Measurements from ENCODE around the gene GTF2H3.

The GTF2H3 gene

DNA sequence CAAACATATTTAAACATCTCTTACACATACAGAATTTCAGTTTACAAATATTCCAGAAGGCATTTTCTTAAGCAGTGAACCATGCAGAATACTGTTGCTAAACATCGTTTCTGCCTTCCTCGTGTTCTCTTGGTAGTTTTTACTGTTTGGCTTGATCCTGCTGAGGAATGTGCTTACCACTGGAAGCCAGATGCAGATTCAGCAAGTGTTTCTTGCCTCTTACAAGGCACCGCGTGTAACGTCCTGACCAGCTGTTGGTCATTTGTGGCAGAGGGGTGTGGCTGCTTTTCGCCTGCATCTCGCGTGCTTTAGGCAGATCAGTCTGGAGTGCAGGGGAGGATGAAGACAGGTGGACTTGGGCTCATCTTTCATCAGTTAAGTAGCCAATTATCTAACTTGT, 12.5 kb upstream of the GTF2H3 start:
- ATAC-seq: no peak
- TF ChIP-seq ESRRG (CRISPR knock-in tag; IDR thresholded peaks at IDR 0.05) (no peak), ZNF565 (CRISPR knock-in tag; conservative IDR thresholded peaks at IDR 0.05; ENCODE audit: low read depth) (no peak), SNAI2 (CRISPR knock-in tag; IDR thresholded peaks at IDR 0.05) (no peak)
- TF ChIP-seq, protein P1, sequence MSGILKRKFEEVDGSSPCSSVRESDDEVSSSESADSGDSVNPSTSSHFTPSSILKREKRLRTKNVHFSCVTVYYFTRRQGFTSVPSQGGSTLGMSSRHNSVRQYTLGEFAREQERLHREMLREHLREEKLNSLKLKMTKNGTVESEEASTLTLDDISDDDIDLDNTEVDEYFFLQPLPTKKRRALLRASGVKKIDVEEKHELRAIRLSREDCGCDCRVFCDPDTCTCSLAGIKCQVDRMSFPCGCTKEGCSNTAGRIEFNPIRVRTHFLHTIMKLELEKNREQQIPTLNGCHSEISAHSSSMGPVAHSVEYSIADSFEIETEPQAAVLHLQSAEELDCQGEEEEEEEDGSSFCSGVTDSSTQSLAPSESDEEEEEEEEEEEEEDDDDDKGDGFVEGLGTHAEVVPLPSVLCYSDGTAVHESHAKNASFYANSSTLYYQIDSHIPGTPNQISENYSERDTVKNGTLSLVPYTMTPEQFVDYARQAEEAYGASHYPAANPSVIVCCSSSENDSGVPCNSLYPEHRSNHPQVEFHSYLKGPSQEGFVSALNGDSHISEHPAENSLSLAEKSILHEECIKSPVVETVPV (CRISPR knock-in tag; IDR thresholded peaks at IDR 0.05): no peak

DNA sequence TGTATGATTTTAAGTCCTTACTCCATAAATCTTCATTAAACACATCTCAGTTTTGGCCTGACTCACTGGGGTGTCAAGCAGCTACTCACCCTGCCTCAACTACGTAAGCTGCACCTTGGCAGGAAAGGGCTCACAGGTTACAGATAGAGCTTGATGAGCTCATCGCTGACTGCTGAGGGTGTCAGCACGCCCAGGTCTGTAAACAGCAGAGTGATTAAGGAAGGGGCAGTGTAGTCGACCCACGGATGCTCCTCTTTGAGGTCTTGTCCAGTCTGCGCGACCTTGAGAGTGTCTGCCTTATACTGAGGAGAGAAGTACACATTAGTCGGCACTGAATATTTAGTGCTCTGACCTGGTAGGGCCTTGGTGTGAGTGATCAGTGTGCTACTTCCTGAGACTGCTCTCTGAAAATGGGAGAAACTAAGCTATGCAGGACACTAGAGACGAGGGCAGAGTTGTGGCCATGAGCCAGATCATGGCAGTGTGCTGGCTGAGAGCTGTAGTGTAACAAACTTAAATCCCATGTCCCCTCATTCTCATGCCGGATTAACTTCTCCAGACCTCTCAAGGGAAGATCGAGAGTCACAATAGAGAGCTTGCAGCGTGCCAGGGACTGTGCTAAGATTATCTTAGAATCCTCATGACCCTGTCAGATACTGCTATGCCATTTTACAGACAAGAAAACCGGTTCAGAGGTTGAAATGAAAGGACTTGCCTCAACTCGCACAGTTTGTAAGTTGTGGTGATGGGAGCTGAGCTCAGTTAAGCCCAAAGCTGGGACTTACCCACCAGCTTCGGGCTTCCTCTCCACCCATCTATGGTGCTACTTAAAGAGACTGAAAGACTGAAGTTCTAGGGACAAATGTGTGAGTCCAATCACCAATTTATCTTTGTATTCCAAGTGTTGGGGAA, 11.8 kb upstream of the GTF2H3 start:
- peak; percentile 8; the same call in 1 of the 3 replicates for ATAC-seq
- TF ChIP-seq ZNF8 (CRISPR knock-in tag; IDR thresholded peaks at IDR 0.05) (no peak), ARNTL (CRISPR knock-in tag; IDR thresholded peaks at IDR 0.05; ENCODE audit: borderline replicate concordance, low read depth) (no peak), BACH2 (CRISPR knock-in tag; IDR thresholded peaks at IDR 0.05; ENCODE audit: borderline replicate concordance) (no peak), ESRRG (CRISPR knock-in tag; IDR thresholded peaks at IDR 0.05) (no peak), ZNF70 (CRISPR knock-in tag; IDR thresholded peaks at IDR 0.05) (no peak), OSR1 (CRISPR knock-in tag; IDR thresholded peaks at IDR 0.05) (no peak), CSDC2 (CRISPR knock-in tag; IDR thresholded peaks at IDR 0.05) (no peak), ZFP3 (CRISPR knock-in tag; IDR thresholded peaks at IDR 0.05) (no peak), RARB (CRISPR knock-in tag; IDR thresholded peaks at IDR 0.05) (no peak), SNAI2 (CRISPR knock-in tag; IDR thresholded peaks at IDR 0.05) (no peak), GLIS3 (CRISPR knock-in tag; IDR thresholded peaks at IDR 0.05) (no peak), PPARA (CRISPR knock-in tag; IDR thresholded peaks at IDR 0.05; ENCODE audit: borderline replicate concordance) (no peak), ZNF565 (CRISPR knock-in tag; conservative IDR thresholded peaks at IDR 0.05; ENCODE audit: low read depth) (no peak), ZFP30 (CRISPR knock-in tag; IDR thresholded peaks at IDR 0.05) (no peak), ISL1 (CRISPR knock-in tag; IDR thresholded peaks at IDR 0.05) (no peak), TOX (CRISPR knock-in tag; IDR thresholded peaks at IDR 0.05; ENCODE audit: borderline replicate concordance) (no peak), ZC3H10 (CRISPR knock-in tag; IDR thresholded peaks at IDR 0.05) (no peak)
- TF ChIP-seq, protein P2, sequence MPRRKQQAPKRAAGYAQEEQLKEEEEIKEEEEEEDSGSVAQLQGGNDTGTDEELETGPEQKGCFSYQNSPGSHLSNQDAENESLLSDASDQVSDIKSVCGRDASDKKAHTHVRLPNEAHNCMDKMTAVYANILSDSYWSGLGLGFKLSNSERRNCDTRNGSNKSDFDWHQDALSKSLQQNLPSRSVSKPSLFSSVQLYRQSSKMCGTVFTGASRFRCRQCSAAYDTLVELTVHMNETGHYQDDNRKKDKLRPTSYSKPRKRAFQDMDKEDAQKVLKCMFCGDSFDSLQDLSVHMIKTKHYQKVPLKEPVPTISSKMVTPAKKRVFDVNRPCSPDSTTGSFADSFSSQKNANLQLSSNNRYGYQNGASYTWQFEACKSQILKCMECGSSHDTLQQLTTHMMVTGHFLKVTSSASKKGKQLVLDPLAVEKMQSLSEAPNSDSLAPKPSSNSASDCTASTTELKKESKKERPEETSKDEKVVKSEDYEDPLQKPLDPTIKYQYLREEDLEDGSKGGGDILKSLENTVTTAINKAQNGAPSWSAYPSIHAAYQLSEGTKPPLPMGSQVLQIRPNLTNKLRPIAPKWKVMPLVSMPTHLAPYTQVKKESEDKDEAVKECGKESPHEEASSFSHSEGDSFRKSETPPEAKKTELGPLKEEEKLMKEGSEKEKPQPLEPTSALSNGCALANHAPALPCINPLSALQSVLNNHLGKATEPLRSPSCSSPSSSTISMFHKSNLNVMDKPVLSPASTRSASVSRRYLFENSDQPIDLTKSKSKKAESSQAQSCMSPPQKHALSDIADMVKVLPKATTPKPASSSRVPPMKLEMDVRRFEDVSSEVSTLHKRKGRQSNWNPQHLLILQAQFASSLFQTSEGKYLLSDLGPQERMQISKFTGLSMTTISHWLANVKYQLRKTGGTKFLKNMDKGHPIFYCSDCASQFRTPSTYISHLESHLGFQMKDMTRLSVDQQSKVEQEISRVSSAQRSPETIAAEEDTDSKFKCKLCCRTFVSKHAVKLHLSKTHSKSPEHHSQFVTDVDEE (CRISPR knock-in tag; IDR thresholded peaks at IDR 0.05): no peak
- TF ChIP-seq, protein P3, sequence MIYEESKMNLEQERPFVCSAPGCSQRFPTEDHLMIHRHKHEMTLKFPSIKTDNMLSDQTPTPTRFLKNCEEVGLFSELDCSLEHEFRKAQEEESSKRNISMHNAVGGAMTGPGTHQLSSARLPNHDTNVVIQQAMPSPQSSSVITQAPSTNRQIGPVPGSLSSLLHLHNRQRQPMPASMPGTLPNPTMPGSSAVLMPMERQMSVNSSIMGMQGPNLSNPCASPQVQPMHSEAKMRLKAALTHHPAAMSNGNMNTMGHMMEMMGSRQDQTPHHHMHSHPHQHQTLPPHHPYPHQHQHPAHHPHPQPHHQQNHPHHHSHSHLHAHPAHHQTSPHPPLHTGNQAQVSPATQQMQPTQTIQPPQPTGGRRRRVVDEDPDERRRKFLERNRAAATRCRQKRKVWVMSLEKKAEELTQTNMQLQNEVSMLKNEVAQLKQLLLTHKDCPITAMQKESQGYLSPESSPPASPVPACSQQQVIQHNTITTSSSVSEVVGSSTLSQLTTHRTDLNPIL (CRISPR knock-in tag; IDR thresholded peaks at IDR 0.05; ENCODE audit: low read depth): no peak
- TF ChIP-seq, protein P4, sequence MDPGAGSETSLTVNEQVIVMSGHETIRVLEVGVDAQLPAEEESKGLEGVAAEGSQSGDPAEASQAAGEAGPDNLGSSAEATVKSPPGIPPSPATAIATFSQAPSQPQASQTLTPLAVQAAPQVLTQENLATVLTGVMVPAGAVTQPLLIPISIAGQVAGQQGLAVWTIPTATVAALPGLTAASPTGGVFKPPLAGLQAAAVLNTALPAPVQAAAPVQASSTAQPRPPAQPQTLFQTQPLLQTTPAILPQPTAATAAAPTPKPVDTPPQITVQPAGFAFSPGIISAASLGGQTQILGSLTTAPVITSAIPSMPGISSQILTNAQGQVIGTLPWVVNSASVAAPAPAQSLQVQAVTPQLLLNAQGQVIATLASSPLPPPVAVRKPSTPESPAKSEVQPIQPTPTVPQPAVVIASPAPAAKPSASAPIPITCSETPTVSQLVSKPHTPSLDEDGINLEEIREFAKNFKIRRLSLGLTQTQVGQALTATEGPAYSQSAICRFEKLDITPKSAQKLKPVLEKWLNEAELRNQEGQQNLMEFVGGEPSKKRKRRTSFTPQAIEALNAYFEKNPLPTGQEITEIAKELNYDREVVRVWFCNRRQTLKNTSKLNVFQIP (CRISPR knock-in tag; IDR thresholded peaks at IDR 0.05; ENCODE audit: borderline replicate concordance, low read depth): no peak

DNA sequence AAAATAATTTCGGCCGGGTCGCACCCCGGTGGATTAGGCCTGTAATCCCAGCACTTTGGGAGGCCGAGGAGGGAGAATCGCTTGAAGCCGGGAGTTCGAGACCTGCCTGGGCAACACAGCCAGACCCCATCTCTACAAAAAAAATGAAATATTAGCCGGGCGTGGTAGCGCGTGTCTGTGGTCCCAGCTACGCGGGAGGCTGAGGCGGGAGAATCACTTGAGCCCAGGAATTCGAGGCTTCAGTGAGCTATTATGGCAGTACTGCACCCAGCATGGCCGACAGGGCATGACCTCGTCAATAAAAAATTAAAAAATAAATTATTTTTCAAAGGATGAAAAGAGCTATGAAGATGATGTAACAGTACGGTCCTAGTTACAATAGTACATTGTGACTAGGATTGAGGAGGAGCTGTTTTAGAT, 523 bp downstream of the GTF2H3 start:
- peak; percentile 8; the same call in 2 of the 3 replicates for ATAC-seq
- no peak for TF ChIP-seq ESRRG (CRISPR knock-in tag; IDR thresholded peaks at IDR 0.05)
- TF ChIP-seq ZNF8 (CRISPR knock-in tag; IDR thresholded peaks at IDR 0.05): no peak
- TF ChIP-seq, protein P1 (CRISPR knock-in tag; IDR thresholded peaks at IDR 0.05): no peak
- TF ChIP-seq ZC3H10 (CRISPR knock-in tag; IDR thresholded peaks at IDR 0.05): no peak
- TF ChIP-seq GLIS3 (CRISPR knock-in tag; IDR thresholded peaks at IDR 0.05): no peak
- TF ChIP-seq, protein P3 (CRISPR knock-in tag; IDR thresholded peaks at IDR 0.05; ENCODE audit: low read depth): no peak
- TF ChIP-seq, protein P5, sequence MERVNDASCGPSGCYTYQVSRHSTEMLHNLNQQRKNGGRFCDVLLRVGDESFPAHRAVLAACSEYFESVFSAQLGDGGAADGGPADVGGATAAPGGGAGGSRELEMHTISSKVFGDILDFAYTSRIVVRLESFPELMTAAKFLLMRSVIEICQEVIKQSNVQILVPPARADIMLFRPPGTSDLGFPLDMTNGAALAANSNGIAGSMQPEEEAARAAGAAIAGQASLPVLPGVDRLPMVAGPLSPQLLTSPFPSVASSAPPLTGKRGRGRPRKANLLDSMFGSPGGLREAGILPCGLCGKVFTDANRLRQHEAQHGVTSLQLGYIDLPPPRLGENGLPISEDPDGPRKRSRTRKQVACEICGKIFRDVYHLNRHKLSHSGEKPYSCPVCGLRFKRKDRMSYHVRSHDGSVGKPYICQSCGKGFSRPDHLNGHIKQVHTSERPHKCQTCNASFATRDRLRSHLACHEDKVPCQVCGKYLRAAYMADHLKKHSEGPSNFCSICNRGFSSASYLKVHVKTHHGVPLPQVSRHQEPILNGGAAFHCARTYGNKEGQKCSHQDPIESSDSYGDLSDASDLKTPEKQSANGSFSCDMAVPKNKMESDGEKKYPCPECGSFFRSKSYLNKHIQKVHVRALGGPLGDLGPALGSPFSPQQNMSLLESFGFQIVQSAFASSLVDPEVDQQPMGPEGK (CRISPR knock-in tag; IDR thresholded peaks at IDR 0.05; ENCODE audit: borderline replicate concordance): no peak
- no peak for TF ChIP-seq BACH2 (CRISPR knock-in tag; IDR thresholded peaks at IDR 0.05; ENCODE audit: borderline replicate concordance)
- TF ChIP-seq CSDC2 (CRISPR knock-in tag; IDR thresholded peaks at IDR 0.05): no peak
- TF ChIP-seq OSR1 (CRISPR knock-in tag; IDR thresholded peaks at IDR 0.05): no peak
- TF ChIP-seq ISL1 (CRISPR knock-in tag; IDR thresholded peaks at IDR 0.05): no peak
- TF ChIP-seq ZNF565 (CRISPR knock-in tag; conservative IDR thresholded peaks at IDR 0.05; ENCODE audit: low read depth): no peak
- TF ChIP-seq TOX (CRISPR knock-in tag; IDR thresholded peaks at IDR 0.05; ENCODE audit: borderline replicate concordance): no peak

All from SK-N-SH treated with all-trans-retinoic acid at 6 μM for 48 hours (cell line).